HG02642 (cell line): ENCODE data around the gene ZBTB44.

ENCODE experiments used
- ATAC-seq: cut with Tn5 transposase; IDR thresholded peaks from one replicate; pipeline ENCODE4 v1.9.1; 2021; ENCODE audit warnings: mild to moderate bottlenecking; ENCODE audit not compliant: unreplicated experiment, poor library complexity

Gene ZBTB44

GRCh38 chr11:130216591-130217132, 98.1 kb downstream of the ZBTB44 start:
- ATAC-seq, result no peak

- ATAC-seq, result no peak
These were observed 98.5 kb downstream of the ZBTB44 start for GRCh38 chr11:130216221-130216550.

GRCh38 chr11:130215531-130216220, 99.0 kb downstream of the ZBTB44 start:
- no peak for ATAC-seq

- ATAC-seq, result no peak
These were observed 99.7 kb downstream of the ZBTB44 start for GRCh38 chr11:130214861-130215530.

- no peak for ATAC-seq
These were observed 100.8 kb downstream of the ZBTB44 start for GRCh38 chr11:130213979-130214281.

- ATAC-seq, result peak; percentile 78
These were observed 101.4 kb downstream of the ZBTB44 start for GRCh38 chr11:130213143-130213978.

GRCh38 chr11:130212431-130212961, 102.2 kb downstream of the ZBTB44 start:
- ATAC-seq, result no peak

- ATAC-seq, result no peak
These were observed 102.8 kb downstream of the ZBTB44 start for GRCh38 chr11:130211781-130212401.

- ATAC-seq, result no peak
These were observed 103.6 kb downstream of the ZBTB44 start for GRCh38 chr11:130211144-130211543.

GRCh38 chr11:130209954-130210854, 104.5 kb downstream of the ZBTB44 start:
- no peak for ATAC-seq

- no peak for ATAC-seq
These were observed 105.4 kb downstream of the ZBTB44 start for GRCh38 chr11:130209128-130209932.

- ATAC-seq, result no peak
These were observed 106.2 kb downstream of the ZBTB44 start for GRCh38 chr11:130208241-130209127.

GRCh38 chr11:130206141-130206540, 108.6 kb downstream of the ZBTB44 start:
- no peak for ATAC-seq

- no peak for ATAC-seq
These were observed 110.0 kb downstream of the ZBTB44 start for GRCh38 chr11:130204703-130205095.

GRCh38 chr11:130203766-130204702, 110.7 kb downstream of the ZBTB44 start:
- no peak for ATAC-seq

GRCh38 chr11:130202818-130203689, 111.7 kb downstream of the ZBTB44 start:
- ATAC-seq, result no peak
